HG03354 (cell line): ENCODE data around the gene CDH5.
"Not testable (repeated sequence)": the region's sequence is repeated elsewhere in the genome, so short reads cannot be mapped to it uniquely, and the experiment has no call there.

ENCODE experiments used
- ATAC-seq: cut with Tn5 transposase; IDR thresholded peaks from one replicate; pipeline ENCODE4 v1.9.1; 2021; ENCODE audit warnings: mild to moderate bottlenecking; ENCODE audit not compliant: unreplicated experiment, poor library complexity, severe bottlenecking

Gene CDH5, protein sequence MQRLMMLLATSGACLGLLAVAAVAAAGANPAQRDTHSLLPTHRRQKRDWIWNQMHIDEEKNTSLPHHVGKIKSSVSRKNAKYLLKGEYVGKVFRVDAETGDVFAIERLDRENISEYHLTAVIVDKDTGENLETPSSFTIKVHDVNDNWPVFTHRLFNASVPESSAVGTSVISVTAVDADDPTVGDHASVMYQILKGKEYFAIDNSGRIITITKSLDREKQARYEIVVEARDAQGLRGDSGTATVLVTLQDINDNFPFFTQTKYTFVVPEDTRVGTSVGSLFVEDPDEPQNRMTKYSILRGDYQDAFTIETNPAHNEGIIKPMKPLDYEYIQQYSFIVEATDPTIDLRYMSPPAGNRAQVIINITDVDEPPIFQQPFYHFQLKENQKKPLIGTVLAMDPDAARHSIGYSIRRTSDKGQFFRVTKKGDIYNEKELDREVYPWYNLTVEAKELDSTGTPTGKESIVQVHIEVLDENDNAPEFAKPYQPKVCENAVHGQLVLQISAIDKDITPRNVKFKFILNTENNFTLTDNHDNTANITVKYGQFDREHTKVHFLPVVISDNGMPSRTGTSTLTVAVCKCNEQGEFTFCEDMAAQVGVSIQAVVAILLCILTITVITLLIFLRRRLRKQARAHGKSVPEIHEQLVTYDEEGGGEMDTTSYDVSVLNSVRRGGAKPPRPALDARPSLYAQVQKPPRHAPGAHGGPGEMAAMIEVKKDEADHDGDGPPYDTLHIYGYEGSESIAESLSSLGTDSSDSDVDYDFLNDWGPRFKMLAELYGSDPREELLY

GRCh38 chr16:66366433-66367299 lies at the start of gene CDH5:
Gene CDH5 (plus strand): TSS chr16:66366691. CDS start chr16:66379338, 12,647 bp downstream.
- no peak for ATAC-seq

DNA sequence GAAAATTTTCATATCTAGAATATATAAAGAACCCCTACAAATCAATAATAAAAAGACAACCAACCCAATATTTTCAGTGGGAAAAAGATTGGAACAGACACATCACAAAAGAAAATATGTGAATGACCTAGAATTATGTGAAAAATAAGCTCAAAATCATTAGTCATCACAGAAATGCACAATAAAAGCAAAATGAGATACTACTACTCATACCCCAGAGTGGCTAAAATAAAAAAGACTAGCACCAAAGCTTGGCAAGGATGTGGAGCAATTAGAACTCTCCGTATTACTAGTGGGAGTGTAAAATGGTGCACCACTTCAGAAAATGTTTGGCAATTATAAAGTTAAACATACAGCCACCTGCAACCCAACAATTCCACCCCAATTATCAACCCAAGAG lies 48.0 kb upstream of the CDH5 start:
- no peak for ATAC-seq

- no peak for ATAC-seq
Observed at GRCh38 chr16:66320774-66321173, 45.7 kb upstream of the CDH5 start.

DNA sequence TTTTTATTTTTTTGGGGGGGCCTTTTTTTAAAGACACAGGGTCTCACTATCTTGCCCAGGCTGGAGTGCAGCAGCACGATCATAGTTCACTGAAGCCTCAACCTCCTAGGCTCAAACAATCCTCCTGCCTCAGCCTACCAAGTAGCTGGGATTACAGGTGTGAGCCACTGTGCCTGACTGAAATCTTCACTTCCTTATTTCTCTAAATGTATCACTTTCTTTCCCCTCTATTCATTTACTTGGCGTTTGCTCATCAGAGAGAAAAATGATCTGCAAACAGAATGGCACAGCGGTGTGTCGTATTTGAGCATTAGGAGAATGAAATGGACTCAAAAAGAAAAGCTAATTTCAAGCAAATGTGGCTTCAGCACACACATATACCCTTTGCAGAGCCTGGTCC lies 44.3 kb upstream of the CDH5 start:
- peak; percentile 89 for ATAC-seq

DNA sequence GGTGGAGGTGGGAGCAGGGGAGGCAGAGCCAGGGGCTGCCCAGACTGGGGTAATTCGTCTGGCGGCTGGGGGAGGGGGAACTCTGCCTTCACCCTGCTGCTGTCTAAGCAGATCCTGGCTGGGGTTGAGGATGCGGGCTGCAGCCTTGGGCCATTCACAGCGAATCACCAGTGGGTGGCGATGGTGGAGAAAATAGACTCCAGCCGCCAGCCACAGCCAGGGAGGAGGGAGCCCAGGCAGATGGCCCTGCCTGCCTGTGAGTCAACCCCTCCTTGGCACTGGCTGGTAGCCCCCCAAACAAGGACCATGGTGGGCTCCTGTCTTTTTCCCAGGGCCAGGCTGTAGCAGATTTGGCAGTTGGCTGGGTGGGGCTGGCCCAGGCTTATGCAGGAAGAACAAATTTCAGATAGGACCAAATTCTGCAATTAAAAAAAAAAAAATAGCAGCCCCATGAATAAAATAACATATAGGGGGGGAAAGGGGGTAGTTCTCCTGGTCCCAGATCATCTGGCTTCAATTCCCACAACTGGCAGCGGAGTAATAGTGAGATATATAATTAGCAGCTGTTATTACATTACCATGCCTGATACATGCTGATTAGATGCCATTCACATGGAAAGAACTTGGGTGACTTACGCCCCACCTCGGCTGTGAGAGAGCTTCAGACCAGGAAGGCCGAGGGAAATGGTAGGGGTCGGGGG lies 41.5 kb upstream of the CDH5 start:
- ATAC-seq = no peak

- no peak for ATAC-seq
Observed at GRCh38 chr16:66325717-66326376, 40.6 kb upstream of the CDH5 start.

GRCh38 chr16:66326991-66327513 lies 39.4 kb upstream of the CDH5 start:
- no peak for ATAC-seq

DNA sequence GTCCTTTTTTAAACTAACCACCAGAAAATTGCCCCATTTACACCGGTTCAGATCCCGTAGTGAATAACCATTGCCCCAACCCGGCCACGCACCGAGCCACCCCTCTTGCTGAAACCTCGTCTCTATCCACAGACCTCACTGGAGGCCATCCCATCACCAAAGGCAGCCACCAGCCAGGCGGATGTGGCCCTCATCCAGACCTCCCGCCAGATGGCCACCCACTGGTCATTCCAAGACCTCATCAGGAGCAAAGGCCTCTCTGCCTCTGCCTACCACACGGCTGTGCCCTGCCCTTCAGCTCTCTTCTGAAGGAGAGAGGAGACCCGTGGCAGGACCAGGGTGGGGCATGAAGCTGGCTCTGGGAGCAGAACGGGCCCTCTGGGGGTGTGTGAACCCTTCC lies 38.2 kb upstream of the CDH5 start:
- ATAC-seq = no peak

DNA sequence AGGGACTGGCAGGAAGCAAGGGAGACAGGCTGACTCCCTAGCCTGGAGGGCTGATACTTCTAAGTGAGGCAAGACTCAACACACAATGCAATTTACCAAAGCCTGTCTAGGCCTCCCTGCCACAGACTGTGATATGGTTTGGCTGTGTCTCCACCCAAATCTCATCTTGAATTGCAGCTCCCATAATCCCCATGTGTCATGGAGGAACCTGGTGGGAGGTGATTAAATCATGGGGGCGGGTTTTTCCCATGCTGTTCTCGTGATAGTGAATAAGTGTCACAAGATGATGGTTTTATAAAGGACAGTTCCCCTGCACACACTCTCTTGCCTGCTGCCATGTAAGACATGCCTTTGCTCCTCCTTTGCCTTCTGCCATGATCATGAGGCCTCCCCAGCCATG lies 35.0 kb upstream of the CDH5 start:
- not testable (repeated sequence) for ATAC-seq

- ATAC-seq = no peak
Observed at GRCh38 chr16:66332634-66333610, 33.6 kb upstream of the CDH5 start.

GRCh38 chr16:66334853-66335574 lies 31.5 kb upstream of the CDH5 start:
- ATAC-seq = no peak

DNA sequence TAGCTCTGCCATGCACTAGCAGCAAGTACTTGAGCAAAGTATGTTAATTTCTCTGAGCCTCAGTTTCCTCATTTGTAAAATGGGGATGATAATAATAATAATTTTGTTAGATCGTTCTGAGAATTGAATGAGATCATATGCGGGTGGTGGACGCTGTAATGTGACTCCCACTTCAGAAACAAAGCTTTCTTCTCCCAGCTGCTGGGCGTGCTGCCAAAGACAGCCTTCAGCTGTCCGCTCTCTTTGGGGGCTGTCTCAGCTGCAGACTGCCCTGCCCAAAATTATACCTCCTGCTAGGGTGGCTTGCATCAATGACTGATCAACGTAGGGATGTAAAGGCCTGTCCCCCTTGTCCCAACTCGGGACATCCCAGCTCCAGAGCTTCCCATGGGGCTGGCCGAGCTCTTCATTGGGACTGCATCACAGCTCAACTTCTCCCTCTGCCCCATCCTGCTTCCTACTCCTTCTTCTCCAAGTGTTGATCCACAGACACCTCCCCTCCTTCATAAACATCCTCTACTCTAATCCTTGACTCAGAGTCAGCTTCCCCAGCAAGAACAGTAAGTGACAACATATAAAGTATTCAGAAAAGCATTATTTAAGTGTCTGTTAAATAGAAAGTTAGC lies 30.7 kb upstream of the CDH5 start:
- no peak for ATAC-seq

GRCh38 chr16:66337463-66338188 lies 28.9 kb upstream of the CDH5 start:
- no peak for ATAC-seq

GRCh38 chr16:66342294-66342900 lies 24.1 kb upstream of the CDH5 start:
- no peak for ATAC-seq

- no peak for ATAC-seq
Observed at GRCh38 chr16:66344533-66345145, 21.9 kb upstream of the CDH5 start.
